Esophagus muscularis mucosa (tissue), 4 donors: ENCODE data around the gene SLC16A11. TPM values are rescaled to one million over a fixed set of nuclear protein-coding genes. Genes with fewer than 3 reads are reported as not detected.
A peak's percentile ranks its signal among the peaks of the same experiment; 100 is the strongest.

Experiments
- DNase-seq: peaks from one replicate; pipeline ENCODE4 v3.0.0-alpha.2; 2017; ENCODE audit errors: extremely low spot score
- H3K27ac ChIP-seq, 4 donors: fragments of 200-600 bp; sonication (generic); replicated peaks in 1 of 4; 1 replicate in 3 of 4; 2 replicates in 1 of 4; pipeline ENCODE4 v1.5.1; 2016 to 2019; ENCODE audit warnings: mild to moderate bottlenecking in 1 of 4
- H3K27me3 ChIP-seq, 4 donors: fragments of 200-600 bp; sonication (generic); one replicate each; pipeline versions ENCODE4 v1.5.1 to v1.6.0; 2016 to 2019
- H3K36me3 ChIP-seq, 4 donors: fragments of 200-600 bp; sonication (generic); one replicate each; pipeline ENCODE4 v1.5.1; 2016 to 2019
- H3K4me1 ChIP-seq, 4 donors: fragments of 200-600 bp; sonication (generic); one replicate each; pipeline ENCODE4 v1.5.1; 2016 to 2019
- H3K4me3 ChIP-seq, 4 donors: fragments of 200-600 bp; sonication (generic); 1 replicate in 2 of 4; 2 replicates in 2 of 4; pipeline ENCODE4 v1.5.1; 2016 to 2019; ENCODE audit warnings: mild to moderate bottlenecking in 4 of 4, moderate library complexity in 1 of 4
- H3K9me3 ChIP-seq, 4 donors: fragments of 200-600 bp; sonication (generic); 1 replicate in 3 of 4; 2 replicates in 1 of 4; pipeline ENCODE4 v1.5.1; 2016 to 2019
- CTCF ChIP-seq, 3 experiments: fragments of 200-600 bp in 2 of 3; fragments of 450-650 bp in 1 of 3; sonication (generic) in 2 of 3; IDR thresholded peaks; one replicate each; pipeline ENCODE4 v1.5.1; 2017 to 2019; ENCODE audit warnings: antibody characterized with exemption in 3 of 3, mild to moderate bottlenecking in 2 of 3, moderate library complexity in 1 of 3
- EP300 ChIP-seq: sonication (generic); formaldehyde crosslinking; IDR thresholded peaks from one replicate; pipeline ENCODE4 v1.6.1; 2017; ENCODE audit warnings: antibody characterized with exemption
- POLR2A ChIP-seq: fragments of 450-650 bp; IDR thresholded peaks from one replicate; pipeline ENCODE4 v1.6.1; 2017; ENCODE audit warnings: antibody characterized with exemption, moderate library complexity, mild to moderate bottlenecking, low read depth
- POLR2AphosphoS5 ChIP-seq, 2 donors: sonication (generic); formaldehyde crosslinking; IDR thresholded peaks; one replicate each; pipeline ENCODE4 v1.6.1; 2017; ENCODE audit warnings: antibody characterized with exemption in 2 of 2
- WGBS: methylation state at CpG from one replicate; pipeline ENCODE4 v1.1.5; 2018; 5-methylcytosine and 5-hydroxymethylcytosine counted together
- intact Hi-C: fragments of 100-400 bp; cut with DNase I; formaldehyde crosslinking; loops from one replicate; pipeline ENCODE4 v1.15.1; 2023
- total RNA-seq, 4 donors: library from RNA; depleted of rRNA; stranded (reverse); fragments of >200 nt; gene quantifications; one replicate each; pipeline versions ENCODE4 v1.1.0 to v1.2.1, GENCODE V29; 2016

SLC16A11 gene
- total RNA-seq, 4 donors from 2014 or later, result 0.17 to 0.99 (median 0.26) TPM; not detected in 1

DNA sequence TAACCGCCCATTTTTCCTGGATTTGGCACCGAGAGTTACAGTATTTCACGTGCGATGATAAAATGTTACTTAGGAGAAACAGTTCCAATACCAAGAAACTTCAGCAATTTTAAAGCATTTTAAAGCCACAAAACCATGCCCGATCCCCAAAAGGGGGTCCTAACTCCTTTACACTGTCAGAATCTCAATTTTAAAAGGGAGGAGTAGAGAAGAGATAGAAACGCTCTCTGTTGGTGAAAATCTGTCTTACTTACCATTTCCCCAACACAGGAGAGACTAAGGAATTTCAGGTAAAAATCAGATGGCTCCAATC lies 32.0 kb downstream of the SLC16A11 start:
- H3K9me3 ChIP-seq, result no peaks in the 10 kb centered on the region
- H3K27ac ChIP-seq, result peak overlapping the region; percentile 92 to 98 (median 95)
- WGBS, result 1% methylated on average over 6 of the region's 6 CpGs
- H3K36me3 ChIP-seq, result peaks cover 0 to 40% (median 20%) of the 10 kb centered on the region in 4 donors
- DNase-seq, result no peak
- H3K4me1 ChIP-seq, result peaks cover 44 to 73% (median 61%) of the 10 kb centered on the region in 4 donors
- intact Hi-C loops, result no loop called here
- peak overlapping the region; percentile 71 to 94 (median 90) for H3K4me3 ChIP-seq
- no peaks in the 10 kb centered on the region for H3K27me3 ChIP-seq
- TF ChIP-seq POLR2AphosphoS5 (IDR thresholded peaks at IDR 0.05), result no peak
- no peak for TF ChIP-seq POLR2A
- no peak for TF ChIP-seq EP300
- no peak for TF ChIP-seq CTCF (IDR thresholded peaks at IDR 0.05)

- 56% methylated on average over 14 of the region's 14 CpGs for WGBS
- H3K9me3 ChIP-seq, result no peaks in the 10 kb centered on the region
- peak overlapping the region; percentile 71 to 94 (median 90) for H3K4me3 ChIP-seq
- H3K27ac ChIP-seq, result peak overlapping the region in 2 of 4 donors; percentile 92 to 94
- peaks cover 39 to 69% (median 57%) of the 10 kb centered on the region in 4 donors for H3K4me1 ChIP-seq
- peaks cover 0 to 40% (median 20%) of the 10 kb centered on the region in 4 donors for H3K36me3 ChIP-seq
- TF ChIP-seq CTCF (IDR thresholded peaks at IDR 0.05), result no peak
- intact Hi-C loops, result no loop called here
- no peaks in the 10 kb centered on the region for H3K27me3 ChIP-seq
- DNase-seq, result no peak
Measured at GRCh38 chr17:7011415-7011814, 32.5 kb downstream of the SLC16A11 start.

DNA sequence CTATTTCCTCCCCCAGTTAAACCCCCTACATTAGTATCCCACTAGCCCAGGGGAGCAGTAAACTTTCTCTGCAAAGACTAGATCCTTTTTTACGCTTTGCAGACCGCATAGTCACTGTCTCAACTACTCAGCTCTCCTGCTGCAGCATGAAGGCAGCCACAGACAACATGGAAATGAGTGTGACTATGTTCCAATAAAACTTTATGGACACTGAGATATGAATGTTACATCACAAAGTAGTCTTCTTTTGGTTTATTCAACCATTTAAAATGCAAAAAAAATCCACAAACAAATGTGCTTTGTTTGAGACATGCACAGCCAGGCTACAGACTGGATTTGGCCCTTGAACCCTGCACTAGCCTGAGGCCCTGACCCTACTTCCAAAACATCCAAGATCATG lies 33.4 kb downstream of the SLC16A11 start:
- Histone ChIP-seq H3K9me3 (no peaks in the 10 kb centered on the region), H3K27ac (no peak overlapping the region), H3K27me3 (no peaks in the 10 kb centered on the region), H3K36me3 (peaks cover 0 to 41% (median 21%) of the 10 kb centered on the region in 4 donors), H3K4me1 (peaks cover 32 to 61% (median 48%) of the 10 kb centered on the region in 4 donors), H3K4me3 (peak overlapping the region in 1 of 4 donors; percentile 90)
- 97% methylated on average over 2 of the region's 2 CpGs for WGBS
- intact Hi-C loops, result no loop called here
- TF ChIP-seq EP300 (no peak), POLR2A (no peak), POLR2AphosphoS5 (IDR thresholded peaks at IDR 0.05) (no peak), CTCF (IDR thresholded peaks at IDR 0.05) (no peak)
- no peak for DNase-seq

DNA sequence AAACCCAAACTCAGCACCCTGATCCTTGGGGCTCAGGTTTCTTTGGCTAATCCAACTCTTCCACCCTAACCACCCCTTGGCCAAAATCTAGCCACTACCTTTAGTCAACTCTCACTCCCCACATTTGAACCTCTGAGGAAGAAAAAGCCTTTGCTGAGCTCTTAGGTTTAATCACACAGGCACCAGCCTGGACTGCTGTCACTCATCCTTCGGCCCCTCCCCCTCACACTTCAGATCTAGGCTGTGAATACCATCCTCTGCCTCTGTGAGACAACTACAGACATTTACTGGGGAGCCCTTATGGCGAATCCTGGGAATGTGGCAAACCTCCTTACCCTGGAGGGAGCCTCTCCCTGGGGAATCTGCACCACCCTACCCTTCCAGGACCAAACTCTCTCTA lies 36.7 kb downstream of the SLC16A11 start:
- no peak for TF ChIP-seq CTCF (IDR thresholded peaks at IDR 0.05)
- TF ChIP-seq POLR2A, result no peak
- no peak for TF ChIP-seq EP300
- no peak for TF ChIP-seq POLR2AphosphoS5 (IDR thresholded peaks at IDR 0.05)
- Histone ChIP-seq H3K4me3 (no peak overlapping the region), H3K27me3 (no peaks in the 10 kb centered on the region), H3K4me1 (peaks cover 16 to 43% (median 28%) of the 10 kb centered on the region in 4 donors), H3K36me3 (peaks cover 13 to 56% (median 35%) of the 10 kb centered on the region in 4 donors), H3K27ac (no peak overlapping the region), H3K9me3 (no peaks in the 10 kb centered on the region)
- WGBS, result 81% methylated on average over 2 of the region's 2 CpGs
- intact Hi-C loops, result loop anchor here (10.0 kb wide), 1 partner anchor 162 kb away; no protein-coding TSS in a partner anchor
- no peak for DNase-seq

- Histone ChIP-seq H3K4me3 (no peak overlapping the region), H3K36me3 (peaks cover 16 to 71% (median 50%) of the 10 kb centered on the region in 4 donors), H3K9me3 (no peaks in the 10 kb centered on the region), H3K27me3 (no peaks in the 10 kb centered on the region), H3K4me1 (peaks cover 4 to 32% (median 16%) of the 10 kb centered on the region in 4 donors), H3K27ac (no peak overlapping the region)
- no peak for TF ChIP-seq POLR2AphosphoS5 (IDR thresholded peaks at IDR 0.05)
- no peak for TF ChIP-seq EP300
- TF ChIP-seq CTCF (IDR thresholded peaks at IDR 0.05), result no peak
- DNase-seq, result no peak
- WGBS, result 68% methylated on average over 6 of the region's 7 CpGs
- intact Hi-C loops, result loop anchor here (2.0 to 10.0 kb wide), 2 partner anchors 95 to 161 kb away; no protein-coding TSS in a partner anchor
Measured at GRCh38 chr17:7005716-7006115, 38.2 kb downstream of the SLC16A11 start.
